ENCODE data around the gene GRHL1.

The GRHL1 gene

DNA sequence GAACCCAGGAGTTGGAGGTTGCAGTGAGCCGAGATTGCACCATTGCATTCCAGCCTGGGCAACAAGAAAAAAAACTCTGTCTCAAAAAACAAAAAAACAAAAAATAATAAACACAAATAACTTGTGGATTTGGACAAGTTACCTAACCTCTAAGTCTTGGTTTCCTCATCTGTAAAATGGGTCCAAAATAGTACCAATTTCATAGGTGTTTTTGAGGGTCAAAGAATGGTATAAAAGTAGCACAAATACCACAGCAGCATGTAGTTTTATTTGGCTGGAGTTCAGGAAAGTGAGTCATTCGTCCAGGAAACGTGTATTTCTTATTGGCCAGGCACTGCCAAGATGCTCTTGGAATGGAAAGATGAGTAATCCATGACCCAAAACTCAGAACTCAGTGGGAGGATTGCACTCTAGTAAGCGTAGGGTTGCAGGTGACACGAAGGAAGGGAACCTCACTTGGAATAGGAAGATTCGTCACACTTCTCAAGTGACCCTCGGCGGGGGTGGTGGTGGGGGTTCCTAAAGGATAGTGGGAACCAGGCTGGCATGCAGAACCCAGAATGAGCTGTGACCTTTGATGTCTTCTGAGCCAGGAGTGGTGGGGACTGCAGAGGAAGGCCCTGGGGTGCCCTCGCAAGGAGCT lies 24.4 kb downstream of the GRHL1 start:
- no peaks in the 10 kb centered on the region for H3K27me3 ChIP-seq (ENCODE audit: control insufficient read depth, insufficient read depth, low read length)

DNA sequence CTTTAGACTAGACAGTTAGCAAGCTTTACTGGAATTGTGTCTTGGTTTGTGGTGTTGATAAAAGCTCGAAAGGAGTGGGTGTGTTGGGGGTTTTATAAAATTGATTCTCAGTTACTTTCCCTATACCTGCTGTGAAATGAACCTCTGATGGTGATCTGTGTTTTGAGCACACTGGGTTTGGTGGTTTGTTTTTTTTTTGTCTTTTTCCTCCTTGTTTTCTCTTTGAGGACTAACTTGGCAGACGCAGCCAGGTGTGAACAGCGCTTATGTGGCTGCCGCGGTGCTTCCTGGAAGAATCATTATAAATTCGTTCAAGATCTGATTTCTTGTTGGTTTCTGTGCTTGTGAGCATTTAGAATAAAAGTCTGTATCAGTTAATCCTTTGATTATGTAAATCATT lies 28.5 kb downstream of the GRHL1 start:
- Histone ChIP-seq H3K4me3 (ENCODE audit: low read length) (no peak overlapping the region), H3K9ac (ENCODE audit: low read depth, low read length) (no peak overlapping the region), H3K36me3 (ENCODE audit: insufficient read depth, low read length) (no peaks in the 10 kb centered on the region), H3K27me3 (ENCODE audit: control insufficient read depth, insufficient read depth, low read length) (no peaks in the 10 kb centered on the region), H3K9me3 (replicated peaks; ENCODE audit: low read length) (no peaks in the 10 kb centered on the region), H3K4me2 (ENCODE audit: low read length) (no peak overlapping the region), H3K4me1 (ENCODE audit: control insufficient read depth, insufficient read depth, low read length) (peaks cover 59% of the 10 kb centered on the region)

More for the DNA sequence above, 24.4 kb downstream of the GRHL1 start:
- Histone ChIP-seq H3K36me3 (ENCODE audit: insufficient read depth, low read length) (no peaks in the 10 kb centered on the region), H3K4me2 (ENCODE audit: low read length) (peak overlapping the region; percentile 16), H3K4me3 (ENCODE audit: low read length) (no peak overlapping the region), H3K4me1 (ENCODE audit: control insufficient read depth, insufficient read depth, low read length) (peaks cover 48% of the 10 kb centered on the region), H3K9me3 (replicated peaks; ENCODE audit: low read length) (no peaks in the 10 kb centered on the region), H3K9ac (ENCODE audit: low read depth, low read length) (no peak overlapping the region)

DNA sequence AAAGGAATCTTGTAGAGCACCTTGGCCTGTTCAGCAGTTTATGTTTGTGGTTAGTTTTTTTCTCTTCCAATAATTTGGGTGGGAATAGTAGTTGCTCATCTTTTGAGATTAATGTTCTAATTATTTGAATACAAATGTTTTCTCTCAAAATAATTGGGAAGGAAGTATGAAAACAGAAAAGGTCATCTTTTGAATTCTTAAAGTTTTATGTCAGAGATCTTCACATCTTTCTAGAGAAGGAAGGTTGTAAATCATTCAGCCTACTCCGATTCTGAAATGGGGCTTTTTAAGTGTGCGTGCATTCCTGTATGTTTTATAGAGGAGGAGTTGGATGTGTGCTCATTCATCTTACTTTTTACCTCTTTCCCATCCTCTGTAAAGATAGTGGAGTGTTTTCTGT lies 29.0 kb downstream of the GRHL1 start:
- H3K4me2 ChIP-seq (ENCODE audit: low read length): peak overlapping the region; percentile 3
- no peak overlapping the region for H3K9ac ChIP-seq (ENCODE audit: low read depth, low read length)
- no peaks in the 10 kb centered on the region for H3K36me3 ChIP-seq (ENCODE audit: insufficient read depth, low read length)
- no peak overlapping the region for H3K4me3 ChIP-seq (ENCODE audit: low read length)
- H3K9me3 ChIP-seq (replicated peaks; ENCODE audit: low read length): no peaks in the 10 kb centered on the region
- H3K27me3 ChIP-seq (ENCODE audit: control insufficient read depth, insufficient read depth, low read length): no peaks in the 10 kb centered on the region
- H3K4me1 ChIP-seq (ENCODE audit: control insufficient read depth, insufficient read depth, low read length): peaks cover 61% of the 10 kb centered on the region

DNA sequence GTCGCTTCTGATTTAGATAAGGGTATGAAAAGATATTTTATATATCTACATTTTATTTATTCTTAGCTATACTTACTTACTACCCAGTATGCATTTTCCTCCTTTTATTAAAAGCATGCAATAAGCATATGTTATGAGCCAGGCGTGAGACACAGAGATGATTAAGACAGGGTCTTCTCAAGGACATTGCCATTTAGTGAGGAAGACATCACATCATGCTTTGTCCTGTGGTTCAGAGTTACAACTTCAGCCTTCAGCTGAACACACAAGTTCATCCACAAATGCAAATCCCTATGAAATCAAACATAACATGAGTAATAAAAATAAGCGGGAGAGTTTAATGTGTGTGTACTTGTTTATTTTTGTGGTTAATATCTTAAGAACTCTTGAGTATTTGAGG lies 30.2 kb downstream of the GRHL1 start:
- Histone ChIP-seq H3K9me3 (replicated peaks; ENCODE audit: low read length) (no peaks in the 10 kb centered on the region), H3K4me1 (ENCODE audit: control insufficient read depth, insufficient read depth, low read length) (peaks cover 54% of the 10 kb centered on the region), H3K4me3 (ENCODE audit: low read length) (no peak overlapping the region), H3K9ac (ENCODE audit: low read depth, low read length) (no peak overlapping the region), H3K27me3 (ENCODE audit: control insufficient read depth, insufficient read depth, low read length) (no peaks in the 10 kb centered on the region), H3K36me3 (ENCODE audit: insufficient read depth, low read length) (no peaks in the 10 kb centered on the region), H3K4me2 (ENCODE audit: low read length) (peak overlapping the region; percentile 60)

DNA sequence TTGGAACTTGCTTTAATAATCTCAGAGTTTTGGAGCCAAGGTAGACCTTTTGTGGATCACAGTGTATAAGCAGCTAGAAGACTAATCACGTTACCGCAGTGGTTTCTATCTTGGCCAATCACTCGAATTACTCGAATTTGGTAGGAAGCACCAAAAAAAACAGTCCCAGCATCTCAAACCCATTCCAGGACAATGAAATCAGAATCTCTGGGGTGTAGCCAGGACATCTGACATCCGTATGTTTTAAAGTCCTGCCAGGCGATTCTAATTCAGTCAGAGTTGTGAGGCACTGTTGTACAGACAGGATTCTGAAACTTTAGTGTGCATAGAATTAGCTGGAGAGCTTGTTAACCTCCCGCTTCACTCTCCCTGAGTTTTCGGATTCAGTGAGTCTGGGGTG lies 30.8 kb downstream of the GRHL1 start:
- peaks cover 53% of the 10 kb centered on the region for H3K4me1 ChIP-seq (ENCODE audit: control insufficient read depth, insufficient read depth, low read length)
- no peaks in the 10 kb centered on the region for H3K27me3 ChIP-seq (ENCODE audit: control insufficient read depth, insufficient read depth, low read length)
- peak overlapping the region; percentile 40 for H3K9ac ChIP-seq (ENCODE audit: low read depth, low read length)
- no peak overlapping the region for H3K4me3 ChIP-seq (ENCODE audit: low read length)
- H3K4me2 ChIP-seq (ENCODE audit: low read length): peak overlapping the region; percentile 60
- H3K36me3 ChIP-seq (ENCODE audit: insufficient read depth, low read length): no peaks in the 10 kb centered on the region
- no peaks in the 10 kb centered on the region for H3K9me3 ChIP-seq (replicated peaks; ENCODE audit: low read length)

DNA sequence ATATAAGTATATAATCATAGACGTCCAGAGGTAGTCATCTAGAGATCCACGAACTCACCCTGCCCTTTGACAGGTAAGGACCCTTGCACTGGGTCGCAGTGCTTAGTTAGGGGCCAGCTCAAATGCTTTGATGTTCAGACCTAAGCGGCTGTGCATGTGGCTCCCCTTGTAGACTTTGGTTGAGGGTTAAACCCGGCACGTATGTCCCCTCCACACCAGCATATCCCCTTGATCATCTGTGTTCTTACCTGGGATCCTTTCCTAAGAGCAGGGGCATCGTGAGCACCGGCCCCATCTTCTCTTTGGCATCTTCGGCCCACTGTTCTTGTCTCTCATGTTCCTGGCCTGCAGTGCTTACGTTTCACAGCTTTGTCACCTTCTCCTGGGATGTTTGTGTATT lies 31.4 kb downstream of the GRHL1 start:
- no peak overlapping the region for H3K4me2 ChIP-seq (ENCODE audit: low read length)
- no peak overlapping the region for H3K4me3 ChIP-seq (ENCODE audit: low read length)
- peaks cover 53% of the 10 kb centered on the region for H3K4me1 ChIP-seq (ENCODE audit: control insufficient read depth, insufficient read depth, low read length)
- H3K9me3 ChIP-seq (replicated peaks; ENCODE audit: low read length): no peaks in the 10 kb centered on the region
- H3K36me3 ChIP-seq (ENCODE audit: insufficient read depth, low read length): no peaks in the 10 kb centered on the region
- no peak overlapping the region for H3K9ac ChIP-seq (ENCODE audit: low read depth, low read length)
- no peaks in the 10 kb centered on the region for H3K27me3 ChIP-seq (ENCODE audit: control insufficient read depth, insufficient read depth, low read length)

DNA sequence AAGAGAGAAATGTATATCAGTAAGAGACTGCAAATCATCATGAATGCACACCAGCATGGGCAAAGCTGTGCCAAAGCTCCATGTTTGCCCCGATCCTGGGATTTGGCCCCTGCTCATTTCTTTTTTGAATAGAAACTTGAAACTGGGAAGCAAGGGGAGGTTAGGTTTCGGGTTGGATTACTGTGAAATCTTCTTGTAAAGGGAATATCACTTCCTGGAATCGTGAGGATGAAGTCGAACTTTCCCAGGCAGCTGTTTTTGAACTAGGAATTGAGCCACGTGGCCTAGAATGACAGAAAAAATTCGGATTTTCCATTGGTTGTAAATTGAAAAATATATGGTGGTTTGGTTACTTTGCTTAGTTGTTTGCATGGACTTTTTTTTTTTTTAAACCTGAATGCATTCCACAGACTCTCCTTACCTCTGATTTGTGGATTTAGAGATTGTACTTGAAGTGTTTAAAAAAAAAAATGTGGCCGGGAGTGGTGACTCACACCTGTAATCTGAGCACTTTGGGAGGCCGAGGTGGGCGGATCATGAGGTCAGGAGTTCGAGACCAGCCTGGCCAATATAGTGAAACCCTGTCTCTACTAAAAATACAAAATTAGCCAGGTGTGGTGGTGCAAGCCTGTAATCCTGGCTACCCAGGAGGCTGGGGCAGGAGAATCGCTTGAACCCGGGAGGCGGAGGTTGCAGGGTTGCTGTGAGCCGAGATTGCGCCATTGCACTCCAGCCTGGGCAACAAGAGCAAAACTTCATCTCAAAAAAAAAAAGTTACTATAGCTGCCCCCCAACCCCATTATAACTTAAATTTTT lies 32.1 kb downstream of the GRHL1 start:
- Histone ChIP-seq H3K9ac (ENCODE audit: low read depth, low read length) (peak overlapping the region; percentile 11), H3K4me3 (ENCODE audit: low read length) (no peak overlapping the region), H3K9me3 (replicated peaks; ENCODE audit: low read length) (no peaks in the 10 kb centered on the region), H3K36me3 (ENCODE audit: insufficient read depth, low read length) (no peaks in the 10 kb centered on the region), H3K4me1 (ENCODE audit: control insufficient read depth, insufficient read depth, low read length) (peaks cover 53% of the 10 kb centered on the region), H3K4me2 (ENCODE audit: low read length) (no peak overlapping the region), H3K27me3 (ENCODE audit: control insufficient read depth, insufficient read depth, low read length) (no peaks in the 10 kb centered on the region)

DNA sequence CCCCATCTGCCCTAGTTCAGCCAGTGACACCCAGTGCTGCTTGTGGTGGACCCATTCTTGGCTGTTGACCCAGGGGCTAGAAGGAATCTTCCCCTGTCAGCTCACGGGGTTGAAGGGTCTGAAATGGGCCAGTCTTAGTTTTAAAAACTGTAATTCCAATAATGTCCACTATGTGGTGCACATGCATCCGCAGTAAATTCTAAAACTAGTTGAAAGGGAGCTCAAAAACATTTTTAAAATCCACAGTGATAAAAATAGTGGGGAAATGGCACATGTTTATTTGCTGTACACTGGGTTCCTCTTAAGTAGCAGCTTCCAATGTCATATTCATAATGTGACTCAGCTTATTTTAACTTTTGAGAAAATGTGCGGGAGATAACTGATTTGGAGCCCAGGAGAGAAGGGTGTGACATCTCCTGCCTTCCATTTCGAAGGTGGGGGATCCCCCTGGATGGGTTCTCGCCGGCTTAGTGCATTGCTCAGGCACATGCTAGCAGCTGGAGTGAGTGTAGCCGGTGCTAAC lies 32.8 kb downstream of the GRHL1 start:
- H3K4me2 ChIP-seq (ENCODE audit: low read length): no peak overlapping the region
- H3K9ac ChIP-seq (ENCODE audit: low read depth, low read length): peak overlapping the region; percentile 24
- H3K36me3 ChIP-seq (ENCODE audit: insufficient read depth, low read length): no peaks in the 10 kb centered on the region
- no peaks in the 10 kb centered on the region for H3K9me3 ChIP-seq (replicated peaks; ENCODE audit: low read length)
- H3K4me1 ChIP-seq (ENCODE audit: control insufficient read depth, insufficient read depth, low read length): peaks cover 53% of the 10 kb centered on the region
- H3K27me3 ChIP-seq (ENCODE audit: control insufficient read depth, insufficient read depth, low read length): no peaks in the 10 kb centered on the region
- no peak overlapping the region for H3K4me3 ChIP-seq (ENCODE audit: low read length)

DNA sequence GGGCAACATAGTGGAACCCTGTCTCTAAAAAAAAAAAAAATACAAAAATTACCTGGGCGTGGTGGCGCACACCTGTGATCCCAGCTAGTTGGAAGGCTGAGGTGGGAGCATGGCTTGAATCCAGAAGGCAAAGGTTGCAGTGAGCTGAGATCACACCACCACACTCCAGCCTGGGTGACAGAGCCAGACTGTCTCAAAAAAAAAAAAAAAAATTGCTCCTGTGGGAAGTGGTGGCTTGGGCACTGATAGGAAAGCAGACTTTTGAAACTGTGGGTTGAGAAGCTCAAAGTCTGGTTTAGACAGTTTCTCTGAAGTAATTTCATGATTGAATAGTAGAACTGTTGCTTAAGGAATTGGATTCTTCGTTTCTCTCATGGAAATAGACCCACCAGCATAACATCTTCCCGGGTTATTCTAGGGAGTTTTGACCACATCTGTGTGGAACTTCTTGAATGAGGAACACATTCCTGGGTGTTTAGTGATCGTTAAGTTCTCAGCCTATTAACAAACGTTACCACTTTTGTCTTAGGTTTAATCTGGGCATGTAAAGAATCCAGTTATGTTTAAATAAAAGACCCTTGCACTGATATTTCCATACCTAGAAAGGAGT lies 33.5 kb downstream of the GRHL1 start:
- no peaks in the 10 kb centered on the region for H3K9me3 ChIP-seq (replicated peaks; ENCODE audit: low read length)
- H3K27me3 ChIP-seq (ENCODE audit: control insufficient read depth, insufficient read depth, low read length): no peaks in the 10 kb centered on the region
- H3K4me1 ChIP-seq (ENCODE audit: control insufficient read depth, insufficient read depth, low read length): peaks cover 49% of the 10 kb centered on the region

DNA sequence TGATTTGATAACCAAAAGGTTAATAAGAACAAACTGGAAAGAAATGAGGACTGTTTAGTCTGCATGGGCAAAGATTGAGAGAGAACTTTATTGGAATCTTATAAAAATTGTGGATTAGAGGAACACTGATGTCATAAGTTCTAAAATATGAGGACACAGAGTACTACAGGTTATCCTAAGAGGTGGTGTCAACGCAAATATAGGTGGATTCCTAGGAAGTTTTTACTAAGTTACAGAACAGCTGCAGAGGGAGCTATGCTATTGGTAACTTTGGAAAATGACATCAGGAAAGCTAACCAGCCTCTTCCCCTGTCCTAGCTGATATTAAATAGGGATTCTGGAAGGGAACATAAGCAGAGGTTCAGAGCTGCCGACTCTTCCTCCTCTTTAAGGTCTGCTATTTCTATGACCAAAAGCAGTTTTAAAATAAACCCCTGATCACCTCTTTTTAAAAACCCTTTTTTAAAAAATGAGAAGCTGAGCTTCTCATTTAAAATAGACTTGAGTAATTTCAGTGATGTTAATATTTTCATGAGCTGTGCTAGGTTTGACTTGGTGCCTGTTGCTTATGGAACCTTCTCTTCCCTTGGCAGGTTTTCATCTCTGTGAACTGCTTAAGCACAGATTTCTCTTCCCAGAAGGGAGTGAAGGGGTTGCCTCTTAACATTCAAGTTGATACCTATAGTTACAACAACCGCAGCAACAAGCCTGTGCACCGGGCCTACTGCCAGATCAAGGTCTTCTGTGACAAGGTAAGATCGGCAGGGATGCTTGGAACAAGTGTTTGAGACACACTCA lies 34.2 kb downstream of the GRHL1 start:
- Histone ChIP-seq H3K27me3 (ENCODE audit: control insufficient read depth, insufficient read depth, low read length) (no peaks in the 10 kb centered on the region), H3K4me2 (ENCODE audit: low read length) (no peak overlapping the region), H3K4me1 (ENCODE audit: control insufficient read depth, insufficient read depth, low read length) (peaks cover 49% of the 10 kb centered on the region), H3K9ac (ENCODE audit: low read depth, low read length) (no peak overlapping the region), H3K36me3 (ENCODE audit: insufficient read depth, low read length) (no peaks in the 10 kb centered on the region), H3K9me3 (replicated peaks; ENCODE audit: low read length) (no peaks in the 10 kb centered on the region), H3K4me3 (ENCODE audit: low read length) (no peak overlapping the region)

More for the DNA sequence above, 33.5 kb downstream of the GRHL1 start:
- H3K36me3 ChIP-seq (ENCODE audit: insufficient read depth, low read length): no peaks in the 10 kb centered on the region
- H3K4me3 ChIP-seq (ENCODE audit: low read length): no peak overlapping the region
- H3K9ac ChIP-seq (ENCODE audit: low read depth, low read length): peak overlapping the region; percentile 24
- H3K4me2 ChIP-seq (ENCODE audit: low read length): no peak overlapping the region

DNA sequence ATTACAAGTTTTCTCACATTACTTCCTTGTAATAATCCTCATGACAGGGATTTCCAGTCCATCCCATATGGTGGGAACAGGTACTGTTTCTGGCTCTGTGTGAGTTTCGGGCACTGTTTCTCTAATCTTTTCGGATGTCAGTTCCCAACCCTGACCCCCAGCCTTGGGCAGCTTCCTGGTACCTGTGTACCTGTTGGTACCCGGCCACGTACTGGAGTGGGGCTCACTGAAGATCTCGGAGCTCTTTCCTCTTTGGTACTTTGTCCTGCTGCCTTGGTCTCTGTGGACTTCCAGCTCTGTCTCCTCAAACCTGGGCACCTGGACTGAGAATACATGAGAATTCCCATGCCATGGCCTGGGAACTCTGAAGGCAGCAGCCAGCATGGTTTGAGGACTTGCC lies 36.8 kb downstream of the GRHL1 start:
- Histone ChIP-seq H3K27me3 (ENCODE audit: control insufficient read depth, insufficient read depth, low read length) (no peaks in the 10 kb centered on the region), H3K4me1 (ENCODE audit: control insufficient read depth, insufficient read depth, low read length) (peaks cover 43% of the 10 kb centered on the region), H3K36me3 (ENCODE audit: insufficient read depth, low read length) (no peaks in the 10 kb centered on the region), H3K4me3 (ENCODE audit: low read length) (no peak overlapping the region), H3K9ac (ENCODE audit: low read depth, low read length) (no peak overlapping the region), H3K4me2 (ENCODE audit: low read length) (no peak overlapping the region), H3K9me3 (replicated peaks; ENCODE audit: low read length) (no peaks in the 10 kb centered on the region)
